Stomach (tissue), 4 donors: Measurements from ENCODE around the gene DENND4C.

Experiments used
- CTCF ChIP-seq, 7 experiments: fragments of 450-650 bp in 4 of 7; fragments of 200-600 bp in 3 of 7; sonication (generic) in 3 of 7; IDR thresholded peaks; one replicate each; pipeline ENCODE4 v1.5.1; 2016 to 2019; ENCODE audit warnings: antibody characterized with exemption in 7 of 7, control low read depth in 2 of 7, mild to moderate bottlenecking in 1 of 7
- POLR2A ChIP-seq, 4 donors: fragments of 450-650 bp; IDR thresholded peaks; one replicate each; pipeline ENCODE4 v1.6.1; 2016; ENCODE audit warnings: antibody characterized with exemption in 4 of 4, control low read depth in 2 of 4, mild to moderate bottlenecking in 1 of 4, moderate library complexity in 1 of 4

DNA sequence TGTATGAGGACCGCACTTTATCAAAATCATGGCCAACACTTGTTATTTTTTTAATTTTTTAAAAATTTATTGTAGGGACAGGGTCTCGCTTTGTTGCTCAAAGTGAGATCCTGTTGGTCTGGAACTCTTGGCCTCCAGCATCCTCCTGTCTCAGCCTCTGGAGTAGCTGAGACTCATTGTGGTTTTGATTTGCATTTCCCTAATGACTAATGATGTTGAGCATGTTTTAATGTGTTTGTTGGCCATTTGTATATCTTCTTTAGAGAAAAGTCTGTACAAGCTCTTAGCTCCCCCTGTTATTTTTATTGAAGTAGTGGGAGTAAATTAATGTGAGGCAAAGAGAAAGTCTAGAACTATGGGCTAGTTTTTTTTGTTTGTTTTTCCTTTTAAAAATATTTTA lies 151.2 kb downstream of the DENND4C start:
- TF ChIP-seq CTCF (IDR thresholded peaks at IDR 0.05) (no peak), POLR2A (IDR thresholded peaks at IDR 0.05) (no peak)
